H9 (cell line): ENCODE measurements around the gene B3GALT4. TPM values are rescaled to one million over a fixed set of nuclear protein-coding genes. Genes with fewer than 3 reads are reported as not detected.
"Not testable (repeated sequence)": the region's sequence is repeated elsewhere in the genome, so short reads cannot be mapped to it uniquely, and the experiment has no call there.

Experiments
- DNase-seq: peaks from one replicate; pipeline ENCODE4 v3.0.0-alpha.2; 2017
- H2AFZ ChIP-seq: one replicate; pipeline ENCODE4 v1.6.1; 2013; ENCODE audit warnings: mild to moderate bottlenecking, low read length, control low read depth, moderate library complexity
- H2AK5ac ChIP-seq: 2 replicates; pipeline ENCODE4 v1.6.1; 2013; ENCODE audit warnings: low read length, control low read depth, mixed read lengths; ENCODE audit not compliant: insufficient read length
- H2BK120ac ChIP-seq: one replicate; pipeline ENCODE4 v1.6.1; 2013; ENCODE audit warnings: low read depth, mild to moderate bottlenecking, low read length, control low read depth, inconsistent platforms; ENCODE audit not compliant: poor library complexity, severe bottlenecking
- H2BK12ac ChIP-seq: 2 replicates; pipeline ENCODE4 v1.6.1; 2013; ENCODE audit warnings: low read length, control low read depth, mixed read lengths, low read depth; ENCODE audit not compliant: insufficient read length
- H2BK15ac ChIP-seq: 2 replicates; pipeline ENCODE4 v1.6.1; 2013; ENCODE audit warnings: low read depth, low read length, control low read depth
- H2BK20ac ChIP-seq: one replicate; pipeline ENCODE4 v1.6.1; 2013; ENCODE audit warnings: low read depth, mild to moderate bottlenecking, low read length, control low read depth, inconsistent platforms; ENCODE audit not compliant: poor library complexity, severe bottlenecking
- H2BK5ac ChIP-seq: 2 replicates; pipeline ENCODE4 v1.6.1; 2013; ENCODE audit warnings: low read length, control low read depth, mixed read lengths; ENCODE audit not compliant: insufficient read length
- H3K14ac ChIP-seq: 2 replicates; pipeline ENCODE4 v1.6.1; 2013; ENCODE audit warnings: low read length, control low read depth; ENCODE audit not compliant: insufficient read depth
- H3K18ac ChIP-seq: 2 replicates; pipeline ENCODE4 v1.6.1; 2013; ENCODE audit warnings: low read depth, mild to moderate bottlenecking, mixed read lengths, low read length, control low read depth; ENCODE audit not compliant: insufficient read length
- H3K23ac ChIP-seq: 2 replicates; pipeline ENCODE4 v1.6.1; 2013; ENCODE audit warnings: low read length, control low read depth, mixed read lengths, low read depth; ENCODE audit not compliant: insufficient read length
- H3K23me2 ChIP-seq: 2 replicates; pipeline ENCODE4 v1.6.1; 2013; ENCODE audit warnings: low read depth, mild to moderate bottlenecking, mixed read lengths, low read length, control low read depth; ENCODE audit not compliant: insufficient read length, poor library complexity, severe bottlenecking
- H3K27ac ChIP-seq: 2 replicates; pipeline ENCODE4 v1.5.1; 2013; ENCODE audit warnings: low read length, control low read depth, mixed read lengths, low read depth; ENCODE audit not compliant: insufficient read length
- H3K27me3 ChIP-seq: 2 replicates; pipeline ENCODE4 v1.6.1; 2013; ENCODE audit warnings: low read length, control low read depth, inconsistent platforms; ENCODE audit not compliant: insufficient read depth
- H3K4ac ChIP-seq: 2 replicates; pipeline ENCODE4 v1.6.1; 2013; ENCODE audit warnings: low read depth, mild to moderate bottlenecking, control low read depth, inconsistent platforms, low read length, moderate library complexity
- H3K4me1 ChIP-seq: 2 replicates; pipeline ENCODE4 v1.6.1; 2013; ENCODE audit warnings: low read length, control low read depth, inconsistent platforms; ENCODE audit not compliant: insufficient read depth
- H3K4me2 ChIP-seq: 2 replicates; pipeline ENCODE4 v1.6.1; 2013; ENCODE audit warnings: low read length, control low read depth, mixed read lengths; ENCODE audit not compliant: insufficient read length, insufficient read depth
- H3K56ac ChIP-seq: 2 replicates; pipeline ENCODE4 v1.6.1; 2013; ENCODE audit warnings: low read depth, mild to moderate bottlenecking, mixed read lengths, low read length, control low read depth; ENCODE audit not compliant: insufficient read length
- H3K79me1 ChIP-seq: 2 replicates; pipeline ENCODE4 v1.6.1; 2013; ENCODE audit warnings: low read depth, mild to moderate bottlenecking, moderate library complexity, low read length, control low read depth, inconsistent platforms; ENCODE audit not compliant: insufficient read depth, poor library complexity, severe bottlenecking
- H3K79me2 ChIP-seq: 2 replicates; pipeline ENCODE4 v1.6.1; 2013; ENCODE audit warnings: low read length, control low read depth, inconsistent platforms; ENCODE audit not compliant: insufficient read depth
- H3K9ac ChIP-seq: 2 replicates; pipeline ENCODE4 v1.6.1; 2013; ENCODE audit warnings: low read length, control low read depth, mixed read lengths; ENCODE audit not compliant: insufficient read length; ENCODE audit errors: extremely low read depth
- H3K9me3 ChIP-seq: one replicate; pipeline ENCODE4 v1.6.1; 2013; ENCODE audit warnings: low read depth, low read length, inconsistent platforms; ENCODE audit not compliant: control insufficient read depth
- H3T11ph ChIP-seq: one replicate; pipeline ENCODE4 v1.6.1; 2013; ENCODE audit warnings: mild to moderate bottlenecking, low read length, control low read depth, inconsistent platforms
- H4K20me1 ChIP-seq: one replicate; pipeline ENCODE4 v1.6.1; 2013; ENCODE audit not compliant: control insufficient read depth, insufficient read length, insufficient read depth
- H4K5ac ChIP-seq: 2 replicates; pipeline ENCODE4 v1.6.1; 2013; ENCODE audit warnings: low read depth, mild to moderate bottlenecking, mixed read lengths, low read length, control low read depth; ENCODE audit not compliant: insufficient read length
- H4K8ac ChIP-seq: replicated peaks from 2 replicates; pipeline ENCODE4 v1.6.1; 2013; ENCODE audit warnings: low read length, control low read depth, mixed read lengths, low read depth; ENCODE audit not compliant: insufficient read length
- H4K91ac ChIP-seq: 2 replicates; pipeline ENCODE4 v1.6.1; 2013; ENCODE audit warnings: low read depth, mild to moderate bottlenecking, moderate library complexity, mixed read lengths, low read length, control low read depth; ENCODE audit not compliant: insufficient read length
- H3K27ac Mint-ChIP-seq, 3 experiments: 2 replicates in 2 of 3; 3 replicates in 1 of 3; pipeline ENCODE4 v1.8.0; 2020 to 2021; ENCODE audit warnings: mixed read lengths in 3 of 3, mild to moderate bottlenecking in 1 of 3, moderate library complexity in 1 of 3
- H3K27me3 Mint-ChIP-seq: 2 replicates; pipeline ENCODE4 v1.8.0; 2021; ENCODE audit warnings: low read depth, mild to moderate bottlenecking, moderate library complexity, mixed read lengths
- H3K36me3 Mint-ChIP-seq, 3 experiments: 2 replicates in 2 of 3; 3 replicates in 1 of 3; pipeline ENCODE4 v1.8.0; 2020 to 2021; ENCODE audit warnings: low read depth in 3 of 3, mixed read lengths in 3 of 3; ENCODE audit not compliant: insufficient read depth in 1 of 3
- H3K4me1 Mint-ChIP-seq, 2 experiments: 2 replicates each; pipeline ENCODE4 v1.8.0; 2020; ENCODE audit warnings: mixed read lengths in 2 of 2
- H3K4me3 Mint-ChIP-seq, 2 experiments: 2 replicates in 1 of 2; 3 replicates in 1 of 2; pipeline ENCODE4 v1.8.0; 2020 to 2021; ENCODE audit warnings: mild to moderate bottlenecking in 2 of 2, mixed read lengths in 2 of 2, moderate library complexity in 1 of 2
- H3K9me3 Mint-ChIP-seq, 2 experiments: 2 replicates in 1 of 2; 3 replicates in 1 of 2; pipeline ENCODE4 v1.8.0; 2020; ENCODE audit warnings: mild to moderate bottlenecking in 2 of 2, mixed read lengths in 2 of 2, moderate library complexity in 1 of 2
- WGBS: extraction: QIAGEN DNeasy Blood & Tissue Kit; methylation state at CpG from one replicate; pipeline ENCODE4 v1.1.7; 2013; ENCODE audit warnings: missing lambda C conversion rate, low lambda C conversion rate, mixed read lengths; ENCODE audit not compliant: insufficient read length; ENCODE audit errors: extremely low coverage; 5-methylcytosine and 5-hydroxymethylcytosine counted together
- total RNA-seq: library from RNA; stranded (reverse); gene quantifications from 2 replicates; pipeline ENCODE4 v1.2.1, GENCODE V29; 2021
- TF ChIP-seq, protein P1 (sequence below): fragments of 200-600 bp; sonication (generic); conservative IDR thresholded peaks from 3 replicates; pipeline ENCODE4 v1.8.0; 2021; ENCODE audit warnings: antibody characterized with exemption, mild to moderate bottlenecking

The B3GALT4 gene
- total RNA-seq, 1 experiment from 2014 or later, result 3.2 TPM

DNA sequence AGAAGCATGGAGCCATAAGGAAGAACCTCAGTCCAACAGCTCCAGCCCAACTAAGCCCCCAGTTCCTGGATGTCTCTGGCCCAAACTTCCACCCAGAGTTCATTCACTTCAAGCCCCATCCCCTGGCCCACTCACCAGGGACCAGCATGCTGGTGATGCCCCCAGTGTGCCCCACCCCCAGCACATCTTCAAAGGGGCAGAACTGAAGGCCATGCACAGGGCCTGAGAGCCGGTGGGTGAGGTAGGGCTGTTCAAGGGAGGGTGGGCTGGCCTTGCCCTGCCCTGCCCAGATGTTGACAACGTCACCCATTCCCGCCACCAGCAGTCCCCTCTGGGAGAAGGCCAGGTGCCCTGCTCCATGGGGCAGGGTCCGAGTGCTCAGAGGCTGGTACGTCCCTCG is 3.6 kb downstream of the B3GALT4 start:
- Histone ChIP-seq H2BK12ac (no peak overlapping the region), H2AK5ac (no peak overlapping the region), H3K23ac (no peak overlapping the region), H2BK20ac (no peak overlapping the region), H3K4me1 (no peaks in the 10 kb centered on the region), H3K4ac (no peak overlapping the region), H2BK120ac (no peak overlapping the region), H3K79me2 (no peaks in the 10 kb centered on the region), H4K8ac (no peak overlapping the region), H3K14ac (no peak overlapping the region), H3T11ph (no peak overlapping the region), H2BK15ac (no peak overlapping the region), H3K9me3 (no peaks in the 10 kb centered on the region), H4K20me1 (no peaks in the 10 kb centered on the region), H4K5ac (no peak overlapping the region), H2BK5ac (no peak overlapping the region), H3K23me2 (peaks cover 9% of the 10 kb centered on the region), H3K4me2 (no peak overlapping the region), H3K9ac (no peak overlapping the region), H3K27me3 (no peaks in the 10 kb centered on the region), H4K91ac (no peak overlapping the region), H2AFZ (no peak overlapping the region), H3K79me1 (no peaks in the 10 kb centered on the region), H3K18ac (no peak overlapping the region), H3K27ac (no peak overlapping the region), H3K56ac (no peak overlapping the region)
- Mint-ChIP-seq H3K36me3 (peaks cover 13 to 75% (median 39%) of the 10 kb centered on the region in 3 experiments; a peak in 6 of 7 replicates), H3K4me1 (peaks cover 20 to 23% of the 10 kb centered on the region in 2 experiments), H3K9me3 (no peaks in the 10 kb centered on the region), H3K27ac (no peak overlapping the region), H3K4me3 (no peak overlapping the region), H3K27me3 (no peaks in the 10 kb centered on the region)
- TF ChIP-seq, protein P1, sequence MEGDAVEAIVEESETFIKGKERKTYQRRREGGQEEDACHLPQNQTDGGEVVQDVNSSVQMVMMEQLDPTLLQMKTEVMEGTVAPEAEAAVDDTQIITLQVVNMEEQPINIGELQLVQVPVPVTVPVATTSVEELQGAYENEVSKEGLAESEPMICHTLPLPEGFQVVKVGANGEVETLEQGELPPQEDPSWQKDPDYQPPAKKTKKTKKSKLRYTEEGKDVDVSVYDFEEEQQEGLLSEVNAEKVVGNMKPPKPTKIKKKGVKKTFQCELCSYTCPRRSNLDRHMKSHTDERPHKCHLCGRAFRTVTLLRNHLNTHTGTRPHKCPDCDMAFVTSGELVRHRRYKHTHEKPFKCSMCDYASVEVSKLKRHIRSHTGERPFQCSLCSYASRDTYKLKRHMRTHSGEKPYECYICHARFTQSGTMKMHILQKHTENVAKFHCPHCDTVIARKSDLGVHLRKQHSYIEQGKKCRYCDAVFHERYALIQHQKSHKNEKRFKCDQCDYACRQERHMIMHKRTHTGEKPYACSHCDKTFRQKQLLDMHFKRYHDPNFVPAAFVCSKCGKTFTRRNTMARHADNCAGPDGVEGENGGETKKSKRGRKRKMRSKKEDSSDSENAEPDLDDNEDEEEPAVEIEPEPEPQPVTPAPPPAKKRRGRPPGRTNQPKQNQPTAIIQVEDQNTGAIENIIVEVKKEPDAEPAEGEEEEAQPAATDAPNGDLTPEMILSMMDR, result no peak
- no CpG with 5 or more reads among the region's 6 CpGs for WGBS
- no peak for DNase-seq

DNA sequence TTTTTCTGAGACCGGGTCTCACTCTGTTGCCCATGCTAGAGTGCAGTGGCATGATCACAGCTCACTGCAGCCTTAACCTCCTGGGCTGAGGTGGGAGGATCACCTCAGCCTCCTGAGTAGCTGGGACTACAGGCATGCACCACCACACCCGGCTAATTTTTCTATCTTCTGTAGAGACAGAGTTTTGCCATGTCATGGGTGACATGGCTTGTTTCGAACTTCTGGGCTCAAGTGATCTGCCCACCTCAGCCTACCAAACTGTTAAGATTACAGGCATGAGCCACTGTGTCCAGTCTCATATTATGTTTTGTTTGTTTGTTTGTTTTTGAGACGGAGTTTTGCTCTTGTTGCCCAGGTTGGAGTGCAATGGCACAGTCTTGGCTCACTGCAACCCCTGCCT is 8.3 kb downstream of the B3GALT4 start:
- peaks cover 11% of the 10 kb centered on the region for H3K23me2 ChIP-seq
- H4K5ac ChIP-seq, H2BK5ac ChIP-seq, H2BK20ac ChIP-seq, H3K79me1 ChIP-seq, H3K4me2 ChIP-seq, H3K9ac ChIP-seq, H3K9me3 Mint-ChIP-seq, H2BK120ac ChIP-seq, H4K8ac ChIP-seq, H2AFZ ChIP-seq, H3K27ac ChIP-seq, H3K14ac ChIP-seq, H3K79me2 ChIP-seq, H2AK5ac ChIP-seq, H3K4me3 Mint-ChIP-seq, H2BK12ac ChIP-seq, DNase-seq, H3K4ac ChIP-seq, H3K27me3 Mint-ChIP-seq, H3K27ac Mint-ChIP-seq, H3K27me3 ChIP-seq, H3K23ac ChIP-seq, H4K20me1 ChIP-seq, H4K91ac ChIP-seq, H3K9me3 ChIP-seq, H3K18ac ChIP-seq, H3K56ac ChIP-seq, H3T11ph ChIP-seq, H3K4me1 ChIP-seq, H2BK15ac ChIP-seq: not testable (repeated sequence)
- Mint-ChIP-seq H3K36me3 (peaks cover 25 to 81% (median 46%) of the 10 kb centered on the region in 3 experiments; a peak in 6 of 7 replicates), H3K4me1 (peaks cover 6 to 19% of the 10 kb centered on the region in 2 experiments)
- WGBS, result no CpG with 5 or more reads among the region's 4 CpGs
